GM12878 (cell line): ENCODE data around the gene KIAA1191. TPM values are rescaled to one million over a fixed set of nuclear protein-coding genes. Genes with fewer than 3 reads are reported as not detected.

Source experiments
- BCL11A ChIP-seq: IDR thresholded peaks from 2 replicates; pipeline ENCODE4 v1.6.1; 2011; ENCODE audit warnings: low read depth, low read length
- CBX3 ChIP-seq: fragments of 200-600 bp; sonication (generic); IDR thresholded peaks from 2 replicates; pipeline ENCODE4 v1.6.1; 2016; ENCODE audit warnings: low read depth, borderline replicate concordance
- CBX5 ChIP-seq: sonication (generic); IDR thresholded peaks from 2 replicates; pipeline ENCODE4 v1.6.1; 2016; ENCODE audit warnings: low read depth, moderate library complexity, mild to moderate bottlenecking, inconsistent platforms
- CHD2 ChIP-seq: IDR thresholded peaks from 2 replicates; pipeline ENCODE4 v1.6.1; 2011; ENCODE audit warnings: low read depth, low read length, improper control_type of control experiment, borderline replicate concordance
- ELK1 ChIP-seq: IDR thresholded peaks from 2 replicates; pipeline ENCODE4 v1.6.1; 2012; ENCODE audit warnings: low read depth, low read length, improper control_type of control experiment
- HDAC2 ChIP-seq: fragments of 200-600 bp; sonication (generic); IDR thresholded peaks from 2 replicates; pipeline ENCODE4 v1.6.1; 2017
- IKZF1 ChIP-seq: fragments of 450-650 bp; conservative IDR thresholded peaks from 2 replicates; pipeline ENCODE4 v1.6.1; 2017; ENCODE audit warnings: antibody characterized with exemption, mild to moderate bottlenecking
- KLF5 ChIP-seq: fragments of 450-650 bp; IDR thresholded peaks from 2 replicates; pipeline ENCODE4 v1.6.1; 2014; ENCODE audit warnings: mild to moderate bottlenecking; ENCODE audit not compliant: partially characterized antibody
- MTA3 ChIP-seq: IDR thresholded peaks from 2 replicates; pipeline ENCODE4 v1.6.1; 2012; ENCODE audit warnings: low read length, inconsistent platforms, borderline replicate concordance
- MXI1 ChIP-seq: fragments of 150-350 bp; IDR thresholded peaks from 2 replicates; pipeline ENCODE4 v1.6.1; 2011; ENCODE audit warnings: low read depth, mild to moderate bottlenecking, inconsistent platforms, low read length, improper control_type of control experiment
- NR2C1 ChIP-seq: fragments of 450-650 bp; IDR thresholded peaks from 2 replicates; pipeline ENCODE4 v1.6.1; 2017; ENCODE audit warnings: antibody characterized with exemption, mild to moderate bottlenecking, moderate library complexity
- PAX8 ChIP-seq: fragments of 450-650 bp; IDR thresholded peaks from 2 replicates; pipeline ENCODE4 v1.6.1; 2017; ENCODE audit warnings: mild to moderate bottlenecking, moderate library complexity
- POLR2A ChIP-seq: IDR thresholded peaks from 2 replicates; pipeline ENCODE4 v1.6.1; 2011; ENCODE audit warnings: low read depth, mild to moderate bottlenecking, low read length
- RBBP5 ChIP-seq: fragments of 200-600 bp; sonication (generic); conservative IDR thresholded peaks from 2 replicates; pipeline ENCODE4 v1.6.1; 2016
- SUZ12 ChIP-seq: fragments of 200-600 bp; sonication (generic); IDR thresholded peaks from one replicate; pipeline ENCODE4 v1.6.1; 2018; ENCODE audit warnings: antibody characterized with exemption, mild to moderate bottlenecking; ENCODE audit not compliant: unreplicated experiment
- TCF7 ChIP-seq: IDR thresholded peaks from 2 replicates; pipeline ENCODE4 v1.6.1; 2014; ENCODE audit warnings: antibody characterized with exemption, borderline replicate concordance
- WRNIP1 ChIP-seq: IDR thresholded peaks from 2 replicates; pipeline ENCODE4 v1.6.1; 2011; ENCODE audit warnings: low read depth, low read length, improper control_type of control experiment, borderline replicate concordance
- ZNF217 ChIP-seq: fragments of 450-650 bp; IDR thresholded peaks from 2 replicates; pipeline ENCODE4 v1.6.1; 2017; ENCODE audit warnings: antibody characterized with exemption, mild to moderate bottlenecking
- ZSCAN29 ChIP-seq: fragments of 450-650 bp; IDR thresholded peaks from 2 replicates; pipeline ENCODE4 v1.6.1; 2017; ENCODE audit warnings: mild to moderate bottlenecking, moderate library complexity
- polyA plus RNA-seq, 11 experiments: library from polyadenylated mRNA; depleted of rRNA in 4 of 11; unstranded in 6 of 11; stranded (reverse) in 5 of 11; fragments of >200 nt; fragmentation: Nextera tagmentation in 4 of 11; fragmentation: Illumina TruSeq in 1 of 11; extraction: Ambion mirVana in 4 of 11; extraction: Trizol in 1 of 11; gene quantifications; 1 replicate in 1 of 11; 2 replicates in 10 of 11; pipeline versions ENCODE4 v1.2.1 to v1.2.3, GENCODE V29; 2011 to 2016; ENCODE audit warnings: inconsistent platforms in 2 of 11, missing spikeins in 2 of 11, low read depth in 1 of 11
- total RNA-seq, 4 experiments: library from RNA; depleted of rRNA in 3 of 4; stranded (reverse); fragments of >200 nt in 3 of 4; fragmentation: Illumina TruSeq in 1 of 4; extraction: Trizol in 1 of 4; gene quantifications; 2 replicates each; pipeline versions ENCODE4 v1.2.1 to v1.2.3, GENCODE V29; 2013 to 2021
- TF ChIP-seq, protein P1 (sequence below): IDR thresholded peaks from 2 replicates; pipeline ENCODE4 v1.6.1; 2012; ENCODE audit warnings: low read length, inconsistent platforms
- TF ChIP-seq, protein P2 (sequence below): fragments of 450-650 bp; IDR thresholded peaks from 2 replicates; pipeline ENCODE4 v1.6.1; 2017; ENCODE audit warnings: mild to moderate bottlenecking, moderate library complexity
- TF ChIP-seq, protein P3 (sequence below): IDR thresholded peaks from 2 replicates; pipeline ENCODE4 v1.6.1; 2012; ENCODE audit warnings: low read depth, low read length, improper control_type of control experiment

The KIAA1191 gene
- total and polyA plus RNA-seq, 10 of the 15 experiments (the other 5 are each of a cell fraction or from before 2014, with no cell fraction given): 14.9 to 58.2 (median 31.8) TPM

DNA sequence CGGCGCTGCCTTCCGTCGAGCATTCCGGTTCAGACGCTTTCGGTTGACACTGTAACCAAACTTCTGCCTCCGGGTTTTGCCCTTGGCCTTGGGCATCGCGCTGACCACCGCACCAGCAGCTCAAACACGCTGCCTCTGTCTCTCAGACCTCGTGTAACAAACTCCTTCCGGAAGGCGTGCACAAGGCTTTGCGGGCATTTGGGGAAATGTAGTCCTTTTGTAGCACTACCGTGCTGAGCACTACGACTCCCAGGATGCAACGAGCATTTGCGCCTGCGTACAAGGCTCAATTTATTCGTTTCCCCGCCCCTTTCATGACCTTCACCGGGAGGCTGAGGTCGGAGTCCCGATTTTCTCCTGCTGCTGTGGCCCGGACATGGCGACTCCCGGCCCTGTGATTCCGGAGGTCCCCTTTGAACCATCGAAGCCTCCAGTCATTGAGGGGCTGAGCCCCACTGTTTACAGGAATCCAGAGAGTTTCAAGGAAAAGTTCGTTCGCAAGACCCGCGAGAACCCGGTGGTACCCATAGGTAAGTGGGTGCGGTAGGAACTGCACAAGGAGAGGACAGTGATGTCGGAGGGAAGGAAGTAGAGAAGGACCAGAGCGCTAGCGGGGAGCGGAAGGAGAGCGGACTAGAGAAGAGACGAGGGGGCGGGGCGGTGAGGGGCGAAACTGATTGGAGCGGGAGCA, 27.0 kb upstream of the KIAA1191 start, which contains the start of the genes HIGD2A and NOP16 (continued):
- TF ChIP-seq, protein P1, sequence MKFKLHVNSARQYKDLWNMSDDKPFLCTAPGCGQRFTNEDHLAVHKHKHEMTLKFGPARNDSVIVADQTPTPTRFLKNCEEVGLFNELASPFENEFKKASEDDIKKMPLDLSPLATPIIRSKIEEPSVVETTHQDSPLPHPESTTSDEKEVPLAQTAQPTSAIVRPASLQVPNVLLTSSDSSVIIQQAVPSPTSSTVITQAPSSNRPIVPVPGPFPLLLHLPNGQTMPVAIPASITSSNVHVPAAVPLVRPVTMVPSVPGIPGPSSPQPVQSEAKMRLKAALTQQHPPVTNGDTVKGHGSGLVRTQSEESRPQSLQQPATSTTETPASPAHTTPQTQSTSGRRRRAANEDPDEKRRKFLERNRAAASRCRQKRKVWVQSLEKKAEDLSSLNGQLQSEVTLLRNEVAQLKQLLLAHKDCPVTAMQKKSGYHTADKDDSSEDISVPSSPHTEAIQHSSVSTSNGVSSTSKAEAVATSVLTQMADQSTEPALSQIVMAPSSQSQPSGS: no peak
- peak; percentile 96; the same call in 1 of the 2 replicates for TF ChIP-seq WRNIP1
- TF ChIP-seq MTA3: no peak; the same call in 1 of the 2 replicates
- no peak for TF ChIP-seq ZNF217
- no peak for TF ChIP-seq RBBP5
- TF ChIP-seq MXI1: peak; percentile 100
- no peak for TF ChIP-seq ZSCAN29
- peak; percentile 94 for TF ChIP-seq IKZF1
- TF ChIP-seq, protein P2, sequence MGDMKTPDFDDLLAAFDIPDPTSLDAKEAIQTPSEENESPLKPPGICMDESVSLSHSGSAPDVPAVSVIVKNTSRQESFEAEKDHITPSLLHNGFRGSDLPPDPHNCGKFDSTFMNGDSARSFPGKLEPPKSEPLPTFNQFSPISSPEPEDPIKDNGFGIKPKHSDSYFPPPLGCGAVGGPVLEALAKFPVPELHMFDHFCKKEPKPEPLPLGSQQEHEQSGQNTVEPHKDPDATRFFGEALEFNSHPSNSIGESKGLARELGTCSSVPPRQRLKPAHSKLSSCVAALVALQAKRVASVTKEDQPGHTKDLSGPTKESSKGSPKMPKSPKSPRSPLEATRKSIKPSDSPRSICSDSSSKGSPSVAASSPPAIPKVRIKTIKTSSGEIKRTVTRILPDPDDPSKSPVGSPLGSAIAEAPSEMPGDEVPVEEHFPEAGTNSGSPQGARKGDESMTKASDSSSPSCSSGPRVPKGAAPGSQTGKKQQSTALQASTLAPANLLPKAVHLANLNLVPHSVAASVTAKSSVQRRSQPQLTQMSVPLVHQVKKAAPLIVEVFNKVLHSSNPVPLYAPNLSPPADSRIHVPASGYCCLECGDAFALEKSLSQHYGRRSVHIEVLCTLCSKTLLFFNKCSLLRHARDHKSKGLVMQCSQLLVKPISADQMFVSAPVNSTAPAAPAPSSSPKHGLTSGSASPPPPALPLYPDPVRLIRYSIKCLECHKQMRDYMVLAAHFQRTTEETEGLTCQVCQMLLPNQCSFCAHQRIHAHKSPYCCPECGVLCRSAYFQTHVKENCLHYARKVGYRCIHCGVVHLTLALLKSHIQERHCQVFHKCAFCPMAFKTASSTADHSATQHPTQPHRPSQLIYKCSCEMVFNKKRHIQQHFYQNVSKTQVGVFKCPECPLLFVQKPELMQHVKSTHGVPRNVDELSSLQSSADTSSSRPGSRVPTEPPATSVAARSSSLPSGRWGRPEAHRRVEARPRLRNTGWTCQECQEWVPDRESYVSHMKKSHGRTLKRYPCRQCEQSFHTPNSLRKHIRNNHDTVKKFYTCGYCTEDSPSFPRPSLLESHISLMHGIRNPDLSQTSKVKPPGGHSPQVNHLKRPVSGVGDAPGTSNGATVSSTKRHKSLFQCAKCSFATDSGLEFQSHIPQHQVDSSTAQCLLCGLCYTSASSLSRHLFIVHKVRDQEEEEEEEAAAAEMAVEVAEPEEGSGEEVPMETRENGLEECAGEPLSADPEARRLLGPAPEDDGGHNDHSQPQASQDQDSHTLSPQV: no peak
- 0 out of 2 replicates have a peak, but pooled peaks have one; percentile 64 for TF ChIP-seq CBX5
- TF ChIP-seq CBX3: no peak
- peak; percentile 98 for TF ChIP-seq CHD2
- TF ChIP-seq, protein P3, sequence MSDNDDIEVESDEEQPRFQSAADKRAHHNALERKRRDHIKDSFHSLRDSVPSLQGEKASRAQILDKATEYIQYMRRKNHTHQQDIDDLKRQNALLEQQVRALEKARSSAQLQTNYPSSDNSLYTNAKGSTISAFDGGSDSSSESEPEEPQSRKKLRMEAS: peak; percentile 97
- TF ChIP-seq POLR2A: peak; percentile 90
- no peak for TF ChIP-seq SUZ12
- TF ChIP-seq BCL11A: no peak
- no peak; the same call in 1 of the 2 replicates for TF ChIP-seq HDAC2
- TF ChIP-seq KLF5: peak; percentile 58
- TF ChIP-seq TCF7: no peak
- peak; percentile 84 for TF ChIP-seq NR2C1
- no peak for TF ChIP-seq PAX8
- peak; percentile 81 for TF ChIP-seq ELK1
